ENCODE data around the gene TRAM2. TPM values are rescaled to one million over a fixed set of nuclear protein-coding genes. Genes with fewer than 3 reads are reported as not detected.

Gene TRAM2
- total RNA-seq, 2 donors from 2014 or later: 40.8 to 46.9 TPM

DNA sequence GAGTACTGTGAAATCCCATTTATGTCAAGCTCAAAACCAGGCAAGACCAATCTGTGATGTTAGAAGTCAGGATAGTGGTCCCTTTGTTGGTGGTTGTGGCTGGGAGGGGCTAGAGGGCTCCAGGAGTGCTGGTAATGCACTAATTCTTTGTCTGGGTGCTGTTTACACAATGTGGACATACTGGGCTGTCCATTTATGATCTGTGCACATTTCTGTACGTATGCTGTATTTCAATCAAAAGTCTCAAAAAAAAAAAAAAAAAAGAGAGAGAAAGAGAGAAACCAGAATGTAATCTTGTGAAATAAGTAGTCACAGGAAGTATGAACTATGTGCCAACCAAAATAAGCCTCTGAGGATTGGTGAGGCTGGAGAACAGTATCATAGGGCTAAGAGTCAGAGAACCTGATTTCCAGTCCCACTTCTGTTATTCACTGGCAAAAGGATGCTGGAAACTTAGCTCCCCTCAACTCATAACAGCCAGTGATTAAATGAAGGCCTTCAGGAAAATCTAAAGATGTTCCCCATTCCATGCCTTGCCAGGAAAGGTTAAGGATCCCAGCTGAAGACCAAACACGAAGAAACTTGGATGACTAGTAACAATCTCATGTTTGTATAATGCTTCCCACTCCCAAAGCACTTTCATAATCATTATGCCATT, 19.6 kb upstream of the TRAM2 start:
- intact Hi-C loops (cut with DNase I): loop anchor here in 1 of 2 donors (5.0 kb wide), 1 partner anchor 179 kb away; no protein-coding TSS in a partner anchor
- no peak for DNase-seq (ENCODE audit: low spot score)

DNA sequence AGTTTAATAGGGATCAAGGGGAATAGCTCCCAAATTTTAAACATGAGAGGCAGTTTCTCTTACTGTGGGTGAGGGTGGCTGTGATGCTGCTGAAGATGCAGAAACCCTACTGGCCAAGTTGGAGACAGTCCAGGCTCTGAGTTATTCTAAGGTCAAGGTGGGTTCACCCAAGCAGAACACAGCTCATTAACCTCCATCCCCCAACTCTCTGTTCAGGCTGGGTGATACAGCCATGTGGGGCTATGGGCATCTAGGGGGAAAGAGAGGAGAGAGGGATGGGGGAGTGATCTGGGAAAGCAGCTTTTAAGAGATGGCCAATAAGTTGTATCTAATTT, 18.9 kb upstream of the TRAM2 start:
- intact Hi-C loops (cut with DNase I): loop anchor here in 1 of 2 donors (5.0 kb wide), 1 partner anchor 178 kb away; no protein-coding TSS in a partner anchor
- DNase-seq (ENCODE audit: low spot score): no peak

DNA sequence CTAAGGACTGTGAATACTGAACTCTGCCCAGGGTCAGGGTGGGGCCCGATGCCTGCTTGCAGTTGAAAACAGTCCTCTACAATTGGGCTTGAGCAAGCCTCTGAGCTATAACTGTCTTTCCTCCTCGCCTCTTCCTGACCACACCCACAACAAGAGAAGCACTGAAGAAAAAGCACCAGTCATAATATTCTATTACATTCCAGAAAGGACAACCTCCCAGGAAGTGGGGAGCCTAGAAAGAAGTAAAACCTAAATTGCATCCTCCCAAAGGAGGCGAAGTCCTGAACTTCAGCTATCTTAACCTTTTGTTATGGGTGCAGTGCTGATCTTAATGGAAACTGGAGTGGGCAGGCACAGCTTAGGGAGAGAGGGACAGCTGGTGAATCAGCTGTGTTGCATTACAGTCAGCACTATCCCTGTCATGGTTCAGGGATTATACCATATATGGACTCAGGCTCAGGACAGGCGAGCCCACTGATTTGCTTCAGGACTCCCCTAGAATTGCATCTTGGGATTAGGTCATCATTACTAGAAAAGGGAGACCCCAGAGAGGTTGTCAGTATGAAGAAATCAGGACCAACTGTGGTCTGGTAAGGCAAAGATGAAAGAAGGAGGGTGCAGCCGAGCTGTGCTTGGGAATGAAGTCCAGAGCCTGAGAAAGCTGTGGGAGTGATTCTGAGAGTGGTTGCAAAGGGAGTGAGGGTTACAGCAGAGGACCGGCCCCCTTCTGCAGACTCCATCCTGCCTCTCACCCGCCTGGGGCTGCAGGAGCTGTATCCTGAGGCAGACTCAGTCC, 18.3 kb upstream of the TRAM2 start:
- peak; percentile 89 for DNase-seq (ENCODE audit: low spot score)
- intact Hi-C loops (cut with DNase I): loop anchor here in 1 of 2 donors (5.0 kb wide), 1 partner anchor 178 kb away; no protein-coding TSS in a partner anchor

DNA sequence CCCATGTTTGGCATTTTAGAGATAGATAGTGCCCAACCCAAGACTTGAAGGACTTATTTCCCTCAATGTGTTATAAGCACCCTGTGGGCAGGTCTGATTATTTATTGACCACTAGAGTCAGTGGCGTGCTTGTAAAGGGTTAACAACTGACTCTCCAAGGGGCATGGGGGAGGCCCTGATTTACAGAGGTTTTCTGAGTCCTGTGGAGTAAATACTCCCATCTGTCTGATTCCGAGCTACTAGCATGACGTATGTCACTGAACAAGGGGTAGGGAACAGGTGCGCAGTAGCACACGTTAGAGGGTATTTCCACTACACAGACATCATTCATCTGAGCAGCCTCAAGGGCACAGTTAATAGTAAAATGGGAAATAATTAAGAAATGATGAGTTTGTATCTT, 17.4 kb upstream of the TRAM2 start:
- no peak for DNase-seq (ENCODE audit: low spot score)
- intact Hi-C loops (cut with DNase I): no loop called here

DNA sequence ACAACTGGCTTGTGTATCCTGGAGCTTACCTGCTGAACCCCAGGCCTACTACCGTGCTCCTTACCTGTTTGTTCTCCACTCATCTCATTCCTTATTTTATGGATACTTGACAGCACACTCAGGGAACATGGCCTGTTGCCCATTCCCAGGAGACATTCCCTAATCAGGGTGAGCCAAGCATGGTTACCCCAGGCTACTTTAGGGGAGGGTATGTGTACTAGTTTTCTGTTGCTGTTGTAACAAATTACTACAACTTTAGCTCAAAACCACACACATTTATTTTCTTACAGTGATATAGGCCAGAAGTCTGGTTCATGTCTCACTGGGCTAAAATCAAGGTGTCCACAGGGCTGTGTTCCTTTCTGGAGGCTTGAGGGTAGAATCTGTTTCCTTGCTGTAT, 15.0 kb upstream of the TRAM2 start:
- DNase-seq (ENCODE audit: low spot score): no peak
- intact Hi-C loops (cut with DNase I): loop anchor here in 1 of 2 donors (2.0 kb wide), 1 partner anchor 173 kb away; no protein-coding TSS in a partner anchor

DNA sequence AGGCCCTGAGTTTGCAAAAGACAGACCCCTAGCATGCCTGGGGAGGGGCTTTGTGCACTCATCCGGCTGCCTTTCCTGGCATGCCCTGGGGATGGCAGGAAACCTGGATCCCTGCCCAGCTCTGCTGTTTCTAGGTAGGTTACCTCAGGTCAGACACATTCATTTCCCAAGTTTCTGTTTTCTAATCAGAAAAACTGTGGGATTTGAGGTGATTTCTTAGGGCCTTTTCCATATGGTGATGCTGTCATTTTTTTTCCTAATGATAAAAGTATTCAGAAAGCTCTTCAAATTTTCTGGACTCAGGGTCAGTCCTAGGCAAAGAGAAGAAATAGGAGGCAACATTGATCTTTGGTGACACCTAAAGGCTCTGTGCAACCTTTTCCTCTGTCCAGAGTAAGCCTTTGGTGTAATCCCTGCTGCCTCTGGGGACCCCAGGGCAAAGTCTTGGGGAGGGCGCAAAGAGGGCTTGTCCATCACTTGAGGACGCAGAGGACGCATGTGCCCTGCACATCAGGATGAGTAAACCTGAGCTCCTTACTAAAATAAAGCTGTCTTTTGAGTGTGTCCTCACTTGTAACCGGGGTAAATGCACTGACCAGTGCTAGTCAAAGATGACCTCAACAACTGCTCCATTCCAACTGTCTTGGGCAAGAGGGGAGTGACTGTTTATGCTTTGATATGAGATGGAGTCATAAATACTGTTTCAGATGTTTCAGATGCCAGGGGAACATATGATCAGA, 13.5 kb upstream of the TRAM2 start:
- DNase-seq (ENCODE audit: low spot score): no peak
- intact Hi-C loops (cut with DNase I): no loop called here

DNA sequence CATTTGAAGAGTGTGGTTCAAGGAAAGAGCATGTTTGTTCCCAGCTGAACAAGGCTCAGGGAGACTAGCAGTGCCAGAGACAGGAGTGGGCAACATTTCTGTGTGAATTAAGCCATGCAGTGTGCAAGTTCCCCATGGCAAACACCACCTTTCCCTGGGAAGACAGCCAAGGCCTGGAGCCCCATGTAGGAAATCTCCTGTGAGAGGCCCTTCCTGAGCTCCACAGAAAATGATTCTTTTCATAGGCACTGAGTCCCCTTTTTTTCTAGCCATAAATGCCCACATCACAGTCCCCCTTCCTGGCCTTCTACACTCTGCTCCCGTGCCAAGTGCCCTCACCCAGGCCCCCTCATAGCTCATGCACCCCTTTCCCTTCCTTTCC, 11.8 kb upstream of the TRAM2 start:
- DNase-seq (ENCODE audit: low spot score): no peak
- intact Hi-C loops (cut with DNase I): no loop called here

DNA sequence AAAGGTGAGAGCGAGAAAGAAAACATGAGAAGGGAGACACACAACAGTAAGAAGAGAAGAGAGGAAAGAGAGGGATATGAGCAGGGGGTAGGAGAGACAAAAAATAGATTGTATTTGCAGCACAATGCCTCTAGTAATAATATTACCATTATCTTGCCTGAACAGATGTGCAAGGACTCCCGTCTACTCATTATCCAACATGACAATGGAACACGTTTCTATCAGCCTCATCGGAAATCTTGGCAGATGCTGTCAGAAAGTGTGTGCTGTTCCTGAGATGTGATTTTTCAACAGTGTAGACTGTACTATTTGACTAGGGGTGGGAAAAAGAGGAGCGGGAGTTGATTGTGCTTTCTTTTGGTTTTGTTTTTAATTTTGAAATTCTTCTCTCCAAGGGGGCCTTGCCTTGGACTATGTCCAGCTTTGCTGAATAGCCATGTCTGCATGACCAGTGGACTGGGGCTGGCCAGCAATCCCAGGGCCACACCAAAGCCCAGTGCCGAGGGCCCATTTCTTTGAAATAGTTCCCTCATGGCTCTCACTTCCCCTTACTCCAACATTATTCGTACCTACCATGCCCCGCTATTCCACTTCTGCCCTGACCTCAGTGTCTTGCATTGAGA, 11.3 kb upstream of the TRAM2 start:
- intact Hi-C loops (cut with DNase I): no loop called here
- DNase-seq (ENCODE audit: low spot score): no peak

DNA sequence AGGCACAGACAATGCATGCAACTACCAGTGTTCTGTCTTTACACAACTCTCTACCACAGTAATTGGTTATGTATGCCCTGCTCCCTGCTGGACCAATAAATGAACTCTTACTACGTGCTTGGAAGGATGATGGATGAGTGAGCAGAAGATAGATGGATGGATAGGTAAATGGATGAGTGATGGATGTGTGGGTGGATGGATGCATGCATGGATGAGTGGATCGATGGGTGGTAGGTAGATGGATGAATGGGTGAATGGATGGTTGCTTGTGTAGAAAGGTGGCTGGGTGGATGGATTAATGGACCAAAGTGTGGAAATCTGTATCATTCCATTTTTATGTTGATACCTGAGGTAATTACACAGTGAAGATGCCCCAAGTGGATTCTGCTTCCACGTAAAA, 10.1 kb upstream of the TRAM2 start:
- DNase-seq (ENCODE audit: low spot score): no peak
- intact Hi-C loops (cut with DNase I): no loop called here

DNA sequence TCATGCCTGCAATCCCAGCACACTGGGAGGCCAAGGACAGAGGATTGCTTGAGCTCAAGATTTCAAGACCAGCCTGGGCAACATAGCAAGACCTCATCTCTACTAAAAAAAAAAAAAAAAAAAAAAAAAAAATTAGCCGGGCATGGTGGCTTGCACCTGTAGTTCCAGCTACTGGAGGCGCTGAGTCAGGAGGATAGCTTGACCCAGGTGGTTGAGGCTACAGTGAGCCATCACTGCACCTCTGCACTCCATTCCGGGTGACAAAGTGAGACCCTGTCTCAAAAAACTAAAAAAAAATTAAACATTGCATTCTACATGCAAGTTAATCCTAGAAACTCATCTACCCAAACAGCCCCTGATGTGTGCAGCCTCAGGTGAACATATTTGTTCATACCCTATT, 7.3 kb upstream of the TRAM2 start:
- no peak for DNase-seq (ENCODE audit: low spot score)
- intact Hi-C loops (cut with DNase I): no loop called here

DNA sequence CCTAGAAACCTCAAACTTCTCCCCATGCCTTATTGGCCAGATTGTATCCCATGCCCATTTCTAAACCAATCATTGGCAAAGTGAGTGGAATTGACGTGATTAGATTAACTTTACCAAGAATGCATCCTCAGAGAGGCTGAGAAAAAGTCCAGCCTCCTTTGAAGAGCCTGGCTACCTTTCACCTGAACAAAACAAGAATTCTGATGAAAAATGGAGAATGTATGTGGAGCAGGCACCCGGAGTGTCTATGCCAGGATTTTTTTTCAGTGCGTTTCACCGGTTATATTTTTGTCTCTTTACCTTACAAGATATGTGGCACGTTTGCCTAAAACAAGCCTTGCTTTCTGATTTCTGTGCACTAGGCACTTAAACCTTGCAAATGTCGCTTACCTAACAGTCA, 6.1 kb upstream of the TRAM2 start:
- no peak for DNase-seq (ENCODE audit: low spot score)
- intact Hi-C loops (cut with DNase I): no loop called here

DNA sequence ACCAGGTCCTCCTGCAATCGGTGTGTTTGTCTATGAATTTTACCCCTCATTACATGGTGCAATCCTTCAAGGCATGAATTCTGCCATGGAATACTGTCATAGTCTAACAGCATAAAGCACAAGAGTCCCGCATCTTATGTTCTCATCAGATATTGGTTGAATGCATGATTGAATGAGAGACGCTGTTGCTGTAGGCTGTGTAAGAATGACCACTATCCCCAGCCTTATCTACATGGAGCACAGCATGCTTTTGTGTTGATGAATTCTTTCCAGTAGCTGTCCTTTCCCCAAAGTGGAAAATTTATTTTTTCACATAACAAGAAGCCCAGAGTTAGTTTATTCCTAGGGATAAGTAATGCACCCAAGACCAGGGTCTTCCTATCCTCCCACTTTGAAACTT, 5.6 kb upstream of the TRAM2 start:
- DNase-seq (ENCODE audit: low spot score): no peak
- intact Hi-C loops (cut with DNase I): no loop called here

DNA sequence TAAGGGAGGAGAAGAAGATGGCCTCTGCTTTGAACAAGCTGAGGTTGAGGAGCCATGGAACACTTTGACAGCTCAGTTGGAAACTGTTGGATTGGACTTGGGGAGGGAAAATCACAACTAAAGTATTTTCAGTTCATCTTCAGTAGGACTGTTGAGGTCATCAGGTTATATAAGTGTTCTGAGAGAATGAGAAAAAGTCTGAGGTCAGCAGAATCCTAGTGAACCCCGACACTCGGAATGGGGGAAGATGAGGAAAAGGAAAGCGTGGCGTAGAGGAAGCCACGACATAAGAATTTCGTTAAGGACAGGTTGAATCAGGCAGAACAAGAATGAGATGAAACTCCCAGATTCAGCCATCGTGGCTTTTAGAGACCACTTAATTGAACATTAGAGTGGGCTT, 4.0 kb upstream of the TRAM2 start:
- no peak for DNase-seq (ENCODE audit: low spot score)
- intact Hi-C loops (cut with DNase I): no loop called here

DNA sequence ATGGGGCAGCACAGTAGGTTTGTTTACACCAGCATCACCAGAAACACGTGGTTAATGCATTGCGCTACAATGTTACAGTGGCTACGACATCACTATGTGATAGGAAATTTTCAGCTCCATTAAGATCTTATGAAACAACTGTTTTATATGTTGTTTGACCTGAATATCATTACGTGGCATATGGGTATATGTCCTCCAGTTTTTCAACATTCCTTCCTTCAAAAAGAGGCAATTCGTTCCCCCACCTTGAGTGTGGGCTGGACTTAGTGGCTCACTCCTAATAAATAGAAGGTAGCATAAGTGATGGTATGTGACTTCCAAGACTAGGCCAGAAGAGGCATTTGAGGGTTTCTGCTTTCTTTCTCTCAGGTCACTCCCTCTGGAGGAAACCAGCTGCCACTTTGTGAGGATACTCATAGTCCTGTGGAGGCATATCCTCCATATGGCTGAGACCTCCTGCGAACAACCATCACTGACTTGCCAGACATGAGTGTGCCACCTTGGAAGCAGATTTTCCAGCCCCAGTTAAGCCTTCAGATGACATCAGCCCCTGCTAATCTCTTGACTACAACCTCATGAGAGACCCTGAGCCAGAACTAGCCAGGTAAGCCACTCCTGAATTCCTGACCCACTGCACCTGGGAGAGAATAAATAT, 2.3 kb upstream of the TRAM2 start:
- intact Hi-C loops (cut with DNase I): loop anchor here (10.0 kb wide), 3 partner anchors 86 to 1124 kb away; partner anchors contain the start of gene EFHC1 (in 1 of the 2)
- no peak for DNase-seq (ENCODE audit: low spot score)

DNA sequence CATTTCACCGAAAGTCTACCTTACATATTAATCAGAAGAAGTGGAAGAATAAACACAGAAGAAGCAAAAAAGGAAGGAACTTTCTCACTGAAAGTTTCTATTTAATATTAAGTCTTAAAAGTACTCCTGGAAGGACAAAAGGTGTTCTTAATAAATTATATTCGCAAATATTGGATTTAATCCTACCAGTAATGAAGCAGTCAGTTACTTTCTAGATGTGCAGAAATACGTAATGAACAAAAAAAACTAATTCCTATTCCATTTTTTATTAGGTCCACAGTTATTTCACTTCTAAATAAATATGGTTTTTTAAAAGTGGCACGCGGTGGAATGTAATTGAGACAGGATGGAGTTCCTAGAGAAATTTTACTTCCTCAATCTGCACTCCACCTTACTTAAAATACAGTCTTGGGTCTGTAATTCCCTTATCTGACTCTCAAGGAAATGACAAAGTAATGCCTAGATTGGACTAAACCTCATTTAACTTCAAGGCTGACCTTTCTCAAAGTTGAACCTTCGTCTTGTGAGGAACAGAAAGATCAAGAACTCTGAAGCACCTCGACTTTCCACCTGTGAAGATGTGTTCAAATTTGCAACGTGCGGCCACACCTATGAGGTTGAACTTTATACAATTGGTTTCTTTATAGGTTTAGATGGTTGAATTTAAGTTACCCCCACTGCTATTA, 1.1 kb upstream of the TRAM2 start:
- no peak for DNase-seq (ENCODE audit: low spot score)
- intact Hi-C loops (cut with DNase I): loop anchor here (2.0 to 10.0 kb wide), 4 partner anchors 65 to 1123 kb away; partner anchors contain the start of gene EFHC1 (in 1 of the 2)

DNA sequence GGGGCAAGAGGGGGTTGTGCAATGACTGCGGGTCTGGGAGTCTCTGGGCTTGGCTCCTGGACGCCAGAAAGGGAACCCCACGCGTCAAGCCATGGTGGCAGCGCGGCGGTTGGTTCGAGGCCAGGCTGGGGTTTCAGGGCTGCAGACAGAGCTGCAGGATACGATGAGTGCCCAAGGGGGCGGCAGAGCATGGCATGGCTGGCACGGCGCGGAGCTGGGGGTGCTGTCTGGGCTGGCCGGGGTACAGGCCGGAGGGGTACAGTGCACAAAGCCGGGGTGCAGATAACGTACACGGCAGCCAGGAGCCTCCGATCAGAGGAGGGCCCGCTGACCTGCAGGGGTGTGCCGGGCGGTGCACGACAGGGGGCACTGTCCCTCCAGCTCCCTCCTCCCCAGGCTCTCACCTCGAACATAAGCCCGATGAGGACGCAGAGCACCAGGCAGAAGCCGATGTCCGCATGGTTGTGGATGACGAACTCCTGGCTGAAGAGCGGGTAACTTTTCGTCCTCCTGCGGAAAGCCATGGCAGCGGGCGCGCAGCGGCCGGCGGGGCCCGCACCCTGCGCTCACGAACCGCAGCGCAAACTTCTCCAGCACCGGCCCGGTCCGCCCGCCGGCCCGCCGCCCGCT, 353 bp downstream of the TRAM2 start:
- DNase-seq (ENCODE audit: low spot score): peak; percentile 90
- intact Hi-C loops (cut with DNase I): loop anchor here (2.0 to 10.0 kb wide), 4 partner anchors 64 to 1122 kb away; partner anchors contain the start of gene EFHC1 (in 1 of the 2)

DNA sequence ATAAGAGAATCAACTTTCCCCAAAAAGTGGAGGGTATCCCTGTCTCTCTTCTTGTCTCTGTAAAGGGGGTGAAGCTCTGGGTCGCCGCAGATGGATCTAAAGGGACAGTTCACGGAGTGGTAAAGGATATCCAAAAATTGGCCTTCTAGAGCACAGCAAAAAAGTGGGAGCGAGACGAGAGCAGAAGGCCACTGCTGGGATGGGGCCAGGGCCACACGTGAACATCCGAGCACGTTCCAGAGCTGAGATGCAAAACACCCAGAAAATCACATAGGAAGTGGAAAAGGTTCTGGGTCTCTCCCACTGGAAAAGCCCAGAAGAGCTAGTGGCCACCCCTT, 837 bp downstream of the TRAM2 start:
- intact Hi-C loops (cut with DNase I): loop anchor here (2.0 to 10.0 kb wide), 4 partner anchors 63 to 1121 kb away; partner anchors contain the start of gene EFHC1 (in 1 of the 2)
- no peak for DNase-seq (ENCODE audit: low spot score)

DNA sequence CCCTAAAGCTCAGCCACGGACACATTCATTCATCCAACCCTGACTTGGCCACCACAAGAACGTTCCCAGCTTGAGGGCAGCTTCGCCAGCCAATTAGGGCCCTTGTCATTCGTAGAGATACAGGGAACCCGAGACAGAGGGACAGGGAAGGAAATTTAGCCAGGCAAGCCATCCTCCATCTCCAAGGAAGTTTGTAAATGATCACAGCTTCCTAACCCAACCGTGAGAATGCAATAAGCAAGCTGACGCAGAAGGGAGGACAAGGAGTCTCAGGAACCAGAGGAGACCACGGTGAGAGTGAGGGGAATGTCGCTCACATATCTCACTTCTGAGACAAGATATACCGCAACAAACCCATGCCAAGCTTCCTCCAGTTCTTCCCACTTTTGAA, 1.4 kb downstream of the TRAM2 start:
- intact Hi-C loops (cut with DNase I): loop anchor here (10.0 kb wide), 3 partner anchors 89 to 1121 kb away; partner anchors contain the start of gene EFHC1 (in 1 of the 2)

More for the DNA sequence above, 1.4 kb downstream of the TRAM2 start:
- no peak for DNase-seq (ENCODE audit: low spot score)

Data from posterior vena cava (tissue), 2 donors.